ENCODE data around the gene ATRNL1. TPM values are rescaled to one million over a fixed set of nuclear protein-coding genes. Genes with fewer than 3 reads are reported as not detected.
"Not testable (repeated sequence)": the region's sequence is repeated elsewhere in the genome, so short reads cannot be mapped to it uniquely, and the experiment has no call there.

ATRNL1 gene
- total RNA-seq, 4 donors from 2014 or later = 3.5 to 27.2 (median 4.1) TPM

- Histone ChIP-seq H3K27me3 (no peaks in the 10 kb centered on the region), H3K9me3 (no peaks in the 10 kb centered on the region), H3K27ac (no peak overlapping the region), H3K4me3 (no peak overlapping the region), H3K4me1 (no peaks in the 10 kb centered on the region), H3K36me3 (no peaks in the 10 kb centered on the region)
- TF ChIP-seq, protein P1, sequence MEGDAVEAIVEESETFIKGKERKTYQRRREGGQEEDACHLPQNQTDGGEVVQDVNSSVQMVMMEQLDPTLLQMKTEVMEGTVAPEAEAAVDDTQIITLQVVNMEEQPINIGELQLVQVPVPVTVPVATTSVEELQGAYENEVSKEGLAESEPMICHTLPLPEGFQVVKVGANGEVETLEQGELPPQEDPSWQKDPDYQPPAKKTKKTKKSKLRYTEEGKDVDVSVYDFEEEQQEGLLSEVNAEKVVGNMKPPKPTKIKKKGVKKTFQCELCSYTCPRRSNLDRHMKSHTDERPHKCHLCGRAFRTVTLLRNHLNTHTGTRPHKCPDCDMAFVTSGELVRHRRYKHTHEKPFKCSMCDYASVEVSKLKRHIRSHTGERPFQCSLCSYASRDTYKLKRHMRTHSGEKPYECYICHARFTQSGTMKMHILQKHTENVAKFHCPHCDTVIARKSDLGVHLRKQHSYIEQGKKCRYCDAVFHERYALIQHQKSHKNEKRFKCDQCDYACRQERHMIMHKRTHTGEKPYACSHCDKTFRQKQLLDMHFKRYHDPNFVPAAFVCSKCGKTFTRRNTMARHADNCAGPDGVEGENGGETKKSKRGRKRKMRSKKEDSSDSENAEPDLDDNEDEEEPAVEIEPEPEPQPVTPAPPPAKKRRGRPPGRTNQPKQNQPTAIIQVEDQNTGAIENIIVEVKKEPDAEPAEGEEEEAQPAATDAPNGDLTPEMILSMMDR (IDR thresholded peaks at IDR 0.05) = no peak
- no peak for TF ChIP-seq POLR2A (IDR thresholded peaks at IDR 0.05)
- no peak for DNase-seq
Measured at GRCh38 chr10:115321360-115321759, 228.2 kb downstream of the ATRNL1 start.

GRCh38 chr10:115328331-115328730, 235.2 kb downstream of the ATRNL1 start:
- Histone ChIP-seq H3K9me3 (no peaks in the 10 kb centered on the region), H3K27ac (no peak overlapping the region), H3K27me3 (no peaks in the 10 kb centered on the region), H3K36me3 (no peaks in the 10 kb centered on the region), H3K4me1 (no peaks in the 10 kb centered on the region), H3K4me3 (no peak overlapping the region)
- no peak for DNase-seq
- no peak for TF ChIP-seq POLR2A (IDR thresholded peaks at IDR 0.05)
- TF ChIP-seq, protein P1 (IDR thresholded peaks at IDR 0.05) = no peak

DNA sequence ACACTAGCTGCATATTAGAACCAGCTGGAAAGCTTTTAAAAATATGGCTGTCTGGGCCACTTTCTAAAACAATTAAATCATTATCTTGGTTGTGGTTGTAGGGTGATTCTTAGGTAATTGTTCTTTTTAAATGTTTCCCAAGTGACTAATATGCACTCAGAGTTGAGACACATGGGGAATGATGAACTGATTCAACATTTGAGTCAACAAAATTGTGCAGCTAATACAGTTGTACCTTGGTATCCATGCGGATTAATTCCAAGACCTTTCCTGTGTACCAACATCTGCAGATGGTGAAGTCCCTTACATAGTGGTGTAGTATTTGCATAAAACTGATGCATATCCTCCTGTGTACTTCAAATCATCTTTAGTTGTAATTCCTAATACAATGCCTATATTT, 242.2 kb downstream of the ATRNL1 start:
- Histone ChIP-seq H3K27ac (no peak overlapping the region), H3K9me3 (no peaks in the 10 kb centered on the region), H3K4me1 (no peaks in the 10 kb centered on the region), H3K4me3 (no peak overlapping the region), H3K27me3 (no peaks in the 10 kb centered on the region), H3K36me3 (no peaks in the 10 kb centered on the region)
- TF ChIP-seq POLR2A (IDR thresholded peaks at IDR 0.05) = no peak
- TF ChIP-seq, protein P1 (IDR thresholded peaks at IDR 0.05) = no peak
- DNase-seq = no peak

DNA sequence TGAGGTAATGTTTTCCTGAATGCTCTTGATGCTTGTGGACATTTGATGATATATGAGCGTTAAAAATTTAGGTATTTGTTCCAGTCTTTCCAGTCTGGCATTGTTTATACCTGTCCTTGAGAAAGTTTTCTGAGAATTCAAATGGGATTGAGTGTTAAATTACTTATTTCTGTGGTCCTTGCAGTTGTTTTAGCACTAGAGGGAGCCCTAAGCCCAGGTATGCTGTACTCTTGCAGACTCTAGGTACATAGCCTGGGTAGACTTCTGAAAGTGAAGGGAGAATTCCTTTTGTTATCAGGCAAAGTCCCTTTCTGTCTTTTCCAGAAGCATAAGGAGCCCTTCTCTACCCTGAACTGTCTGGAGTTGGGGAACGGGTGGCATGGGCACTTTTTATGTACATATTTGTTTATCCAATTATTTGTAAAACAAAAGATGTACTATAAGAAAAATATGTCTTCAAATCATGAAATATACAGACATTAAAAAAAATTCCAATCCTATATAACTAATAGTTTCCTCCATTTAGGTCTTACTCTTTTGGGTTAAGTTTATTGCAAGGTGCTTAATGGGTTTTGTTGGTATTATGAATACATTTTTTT, 262.1 kb downstream of the ATRNL1 start:
- Histone ChIP-seq H3K36me3 (no peaks in the 10 kb centered on the region), H3K27ac (no peak overlapping the region), H3K27me3 (no peaks in the 10 kb centered on the region), H3K4me3 (no peak overlapping the region), H3K4me1 (no peaks in the 10 kb centered on the region), H3K9me3 (no peaks in the 10 kb centered on the region)
- no peak for DNase-seq
- no peak for TF ChIP-seq POLR2A (IDR thresholded peaks at IDR 0.05)
- TF ChIP-seq, protein P1 (IDR thresholded peaks at IDR 0.05) = peak in 4 of 6 experiments; percentile 46 to 60 (median 56)

DNA sequence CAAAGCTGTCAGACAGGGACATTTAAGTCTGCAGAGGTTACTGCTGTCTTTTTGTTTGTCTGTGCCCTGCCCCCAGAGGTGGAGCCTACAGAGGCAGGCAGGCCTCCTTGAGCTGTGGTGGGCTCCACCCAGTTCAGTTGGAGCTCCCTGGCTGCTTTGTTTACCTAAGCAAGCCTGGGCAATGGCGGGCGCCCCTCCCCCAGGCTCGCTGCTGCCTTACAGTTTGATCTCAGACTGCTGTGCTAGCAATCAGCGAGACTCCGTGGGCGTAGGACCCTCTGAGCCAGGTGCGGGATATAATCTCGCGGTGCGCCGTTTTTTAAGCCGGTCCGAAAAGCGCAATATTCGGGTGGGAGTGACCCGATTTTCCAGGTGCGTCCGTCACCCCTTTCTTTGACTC, 274.8 kb downstream of the ATRNL1 start:
- DNase-seq, H3K4me3 ChIP-seq, H3K4me1 ChIP-seq, H3K27ac ChIP-seq, H3K9me3 ChIP-seq, H3K27me3 ChIP-seq, H3K36me3 ChIP-seq: not testable (repeated sequence)

DNA sequence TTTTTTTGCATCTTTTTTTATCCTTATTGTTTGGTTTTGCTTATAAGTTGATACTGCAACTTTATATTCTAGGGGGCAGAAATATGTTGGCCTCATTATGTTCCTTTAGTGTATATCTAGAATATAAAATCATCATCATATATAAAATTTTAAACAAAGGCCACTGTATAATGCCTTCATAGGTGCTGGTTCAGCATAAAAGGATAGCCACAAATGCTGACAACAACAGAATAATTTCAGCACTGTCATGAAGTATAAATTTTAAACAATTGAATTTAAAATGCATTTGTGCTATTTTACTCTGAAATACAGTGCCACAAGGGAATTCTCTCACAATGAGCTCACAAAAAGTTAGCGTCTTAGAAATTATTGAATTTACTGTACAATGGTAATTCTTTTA, 285.9 kb downstream of the ATRNL1 start:
- H3K36me3 ChIP-seq = no peaks in the 10 kb centered on the region
- H3K4me3 ChIP-seq = no peak overlapping the region
- H3K4me1 ChIP-seq = no peaks in the 10 kb centered on the region
- no peak for DNase-seq
- TF ChIP-seq POLR2A (IDR thresholded peaks at IDR 0.05) = no peak
- TF ChIP-seq, protein P1 (IDR thresholded peaks at IDR 0.05) = no peak
- no peaks in the 10 kb centered on the region for H3K27me3 ChIP-seq
- H3K27ac ChIP-seq = no peak overlapping the region
- no peaks in the 10 kb centered on the region for H3K9me3 ChIP-seq

Measured in Peyer's patch (tissue), 4 donors.